HepG2 (cell line): Measurements from ENCODE around the gene LRRC43. TPM values are rescaled to one million over a fixed set of nuclear protein-coding genes. Genes with fewer than 3 reads are reported as not detected.

Experiments
- ATAC-seq: fragments of 200-7000 bp; cut with Tn5 transposase; 3 replicates; pipeline ENCODE4 v1.9.1; 2020; ENCODE audit warnings: mild to moderate bottlenecking, moderate library complexity
- BruUV-seq: library from RNA; stranded (reverse); fragments of 400-500 nt; replicated peaks from 2 replicates; lab custom pipeline; 2021; lab: Mats Ljungman, UMichigan
- CTCF ChIA-PET: fragments of 300-600 bp; formaldehyde crosslinking; extraction: SDS; loops from one replicate; lab custom pipeline; 2021; ENCODE audit warnings: low total read pairs, inconsistent platforms, low intra/inter-chr PET ratio; lab: Yijun Ruan, JAX
- POLR2A ChIA-PET: fragments of 350-600 bp; sonication (Branson Sonifier 250); formaldehyde crosslinking; loops from one replicate; lab custom pipeline; 2020; ENCODE audit warnings: antibody characterized with exemption, inconsistent platforms; lab: Yijun Ruan, JAX
- DNase-seq: peaks from one replicate; pipeline ENCODE4 v3.0.0-alpha.2; 2015; ENCODE audit warnings: low spot score
- FAIRE-seq: peaks from 3 replicates; lab custom pipeline; 2011; peaks lifted over from hg19 to GRCh38; lab: Jason Lieb, UNC
- H2AFZ ChIP-seq: one replicate; pipeline ENCODE4 v1.6.1; 2011; ENCODE audit warnings: low read length, inconsistent platforms
- H3K27ac ChIP-seq: fragments of 300-600 bp; 3 replicates; pipeline ENCODE4 v1.8.0; 2011; ENCODE audit warnings: mixed run types, mild to moderate bottlenecking, mixed read lengths, low read length, inconsistent platforms; ENCODE audit not compliant: insufficient read depth; ENCODE audit errors: extremely low read length
- H3K27me3 ChIP-seq, 2 experiments: fragments of 200-600 bp in 1 of 2; 2 replicates in 1 of 2; 3 replicates in 1 of 2; pipeline versions ENCODE4 v1.6.0 to v1.8.0; 2011; ENCODE audit warnings: low read length in 2 of 2, mild to moderate bottlenecking in 2 of 2, moderate library complexity in 2 of 2, inconsistent platforms in 1 of 2; ENCODE audit not compliant: insufficient read depth in 2 of 2, control insufficient read depth in 1 of 2
- H3K36me3 ChIP-seq, 2 experiments: fragments of 200-600 bp in 1 of 2; replicated peaks in 1 of 2; 2 replicates in 1 of 2; 3 replicates in 1 of 2; pipeline versions ENCODE4 v1.5.1 to v1.8.0; 2011; ENCODE audit warnings: low read length in 2 of 2, inconsistent platforms in 1 of 2; ENCODE audit not compliant: insufficient read depth in 2 of 2, control insufficient read depth in 1 of 2
- H3K4me1 ChIP-seq: 2 replicates; pipeline ENCODE4 v1.5.1; 2012; ENCODE audit warnings: low read length, inconsistent platforms; ENCODE audit not compliant: insufficient read depth
- H3K4me2 ChIP-seq: 2 replicates; pipeline ENCODE4 v1.6.0; 2011; ENCODE audit warnings: low read depth, low read length, inconsistent platforms
- H3K4me3 ChIP-seq, 3 experiments: fragments of 200-600 bp in 1 of 3; sonication (generic), shearing (Covaris generic) in 1 of 3; replicated peaks in 1 of 3; 2 replicates each; pipeline ENCODE4 v1.5.1; 2011 to 2016; ENCODE audit warnings: low read length in 3 of 3, inconsistent platforms in 2 of 3, low read depth in 2 of 3, mild to moderate bottlenecking in 2 of 3, control low read depth in 1 of 3, mixed read lengths in 1 of 3; ENCODE audit not compliant: insufficient read depth in 1 of 3
- H3K79me2 ChIP-seq: one replicate; pipeline ENCODE4 v1.6.1; 2011; ENCODE audit warnings: low read length, inconsistent platforms; ENCODE audit not compliant: insufficient read depth
- H3K9ac ChIP-seq: 2 replicates; pipeline ENCODE4 v1.6.0; 2011; ENCODE audit warnings: mild to moderate bottlenecking, low read depth, low read length, inconsistent platforms; ENCODE audit not compliant: insufficient read depth
- H3K9me3 ChIP-seq: 2 replicates; pipeline ENCODE4 v1.5.1; 2012; ENCODE audit warnings: mild to moderate bottlenecking, low read length
- H4K20me1 ChIP-seq: 2 replicates; pipeline ENCODE4 v1.6.0; 2011; ENCODE audit warnings: inconsistent platforms, mild to moderate bottlenecking, low read length, moderate library complexity; ENCODE audit not compliant: insufficient read depth
- BRCA1 ChIP-seq: sonication (generic); formaldehyde crosslinking; IDR thresholded peaks from 2 replicates; pipeline ENCODE4 v1.4.0; 2020; ENCODE audit warnings: missing genetic modification reagents
- CHCHD3 ChIP-seq: sonication (generic); formaldehyde crosslinking; IDR thresholded peaks from 2 replicates; pipeline ENCODE4 v1.8.0; 2022; ENCODE audit warnings: mild to moderate bottlenecking, missing genetic modification reagents, moderate library complexity
- JDP2 ChIP-seq: sonication (generic); formaldehyde crosslinking; IDR thresholded peaks from 2 replicates; pipeline ENCODE4 v1.8.1; 2022; ENCODE audit warnings: missing genetic modification reagents, borderline replicate concordance
- JUND ChIP-seq: sonication (generic); formaldehyde crosslinking; IDR thresholded peaks from 2 replicates; pipeline ENCODE4 v1.8.0; 2022; ENCODE audit warnings: mild to moderate bottlenecking, missing genetic modification reagents
- MED8 ChIP-seq: sonication (generic); formaldehyde crosslinking; IDR thresholded peaks from 2 replicates; pipeline ENCODE4 v1.8.1; 2023; ENCODE audit warnings: mild to moderate bottlenecking, missing genetic modification reagents; ENCODE audit not compliant: insufficient replicate concordance
- NAIF1 ChIP-seq: sonication (generic); formaldehyde crosslinking; IDR thresholded peaks from 2 replicates; pipeline ENCODE4 v1.5.0; 2020; ENCODE audit warnings: mild to moderate bottlenecking, missing genetic modification reagents, borderline replicate concordance
- POGZ ChIP-seq: sonication (generic); formaldehyde crosslinking; IDR thresholded peaks from 2 replicates; pipeline ENCODE4 v1.4.0; 2020; ENCODE audit warnings: mild to moderate bottlenecking, missing genetic modification reagents
- SP2 ChIP-seq: sonication (generic); formaldehyde crosslinking; IDR thresholded peaks from 2 replicates; pipeline ENCODE4 v1.5.1; 2020; ENCODE audit warnings: mild to moderate bottlenecking, missing genetic modification reagents
- ZNF549 ChIP-seq: sonication (generic); formaldehyde crosslinking; IDR thresholded peaks from 2 replicates; pipeline ENCODE4 v1.5.0; 2020; ENCODE audit warnings: missing genetic modification reagents
- WGBS: methylation state at CpG from one replicate; pipeline ENCODE4 v1.1.6; 2017; ENCODE audit warnings: low lambda C conversion rate; 5-methylcytosine and 5-hydroxymethylcytosine counted together
- in situ Hi-C: cut with HindIII; loops from 2 replicates; pipeline ENCODE4 v1.10.0; 2017; ENCODE audit warnings: low pct_unique_long_range_greater_than_20kb; ENCODE audit not compliant: extremely low pct_ligation_motif_present
- intact Hi-C: fragments of 100-400 bp; cut with micrococcal nuclease; formaldehyde crosslinking; loops from one replicate; pipeline ENCODE4 v1.10.0; 2022; ENCODE audit not compliant: unreplicated experiment
- polyA plus RNA-seq, 8 experiments: library from polyadenylated mRNA; depleted of rRNA in 3 of 8; stranded (reverse) in 7 of 8; unstranded in 1 of 8; fragments of >200 nt; fragmentation: Illumina TruSeq in 4 of 8; extraction: Trizol in 4 of 8; gene quantifications; 2 replicates each; pipeline versions ENCODE4 v1.2.1 to v1.2.3, GENCODE V29; 2011 to 2016; ENCODE audit warnings: low read depth in 4 of 8, missing spikeins in 1 of 8, mixed read lengths in 1 of 8; ENCODE audit not compliant: insufficient read depth in 1 of 8
- small RNA-seq, 3 experiments: library from RNA; depleted of rRNA; stranded (forward); fragments of <200 nt; gene quantifications; one replicate each; pipeline ENCODE3, GENCODE V24; 2012; ENCODE audit warnings: low read depth in 2 of 3, low replicate concordance in 1 of 3; ENCODE audit not compliant: insufficient read length in 3 of 3, insufficient read depth in 2 of 3
- total RNA-seq, 5 experiments: library from RNA; depleted of rRNA; stranded (reverse); fragments of >200 nt; fragmentation: Illumina TruSeq; extraction: Trizol; gene quantifications; 2 replicates each; pipeline ENCODE4 v1.2.3, GENCODE V29; 2016; ENCODE audit warnings: low read depth in 1 of 5
- TF ChIP-seq, protein P1 (sequence below): sonication (generic); formaldehyde crosslinking; IDR thresholded peaks from 2 replicates; pipeline ENCODE4 v1.4.0; 2020; ENCODE audit warnings: missing genetic modification reagents

LRRC43 gene
- total and polyA plus RNA-seq, 2 of the 13 experiments (the other 11 are each of a cell fraction or from before 2014, with no cell fraction given), result not detected

DNA sequence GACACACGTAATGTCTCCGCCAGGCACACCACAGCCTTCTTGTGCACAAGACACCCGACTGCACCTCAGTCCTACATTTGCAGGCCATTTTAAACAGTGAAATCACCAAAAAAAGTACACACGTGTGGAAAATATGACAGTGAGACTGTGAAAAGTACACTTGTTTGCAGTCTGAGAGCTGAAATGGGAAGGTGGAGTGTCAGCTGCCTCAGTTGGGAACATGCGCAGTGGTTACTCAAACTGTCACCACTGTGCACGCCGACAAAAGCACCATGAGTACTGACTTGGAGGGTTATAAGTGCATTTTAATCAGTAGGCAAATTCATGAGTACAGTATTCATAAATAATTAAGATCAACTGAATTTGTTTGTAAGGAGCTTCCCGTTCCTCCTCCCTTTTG lies 67.6 kb downstream of the LRRC43 start:
- in situ Hi-C loops, result no loop called here
- H3K9me3 ChIP-seq, result no peaks in the 10 kb centered on the region
- DNase-seq (no peak), FAIRE-seq (no peak), ATAC-seq (no peak)
- no peak overlapping the region for H3K4me2 ChIP-seq
- WGBS, result 96% methylated on average over 8 of the region's 8 CpGs
- no peak for TF ChIP-seq JUND (CRISPR knock-in tag)
- TF ChIP-seq CHCHD3, result no peak
- no peak for TF ChIP-seq BRCA1 (CRISPR knock-in tag)
- TF ChIP-seq MED8 (CRISPR knock-in tag), result no peak
- TF ChIP-seq SP2 (CRISPR knock-in tag), result no peak
- no peak for TF ChIP-seq NAIF1
- TF ChIP-seq JDP2 (CRISPR knock-in tag), result no peak
- TF ChIP-seq, protein P1, sequence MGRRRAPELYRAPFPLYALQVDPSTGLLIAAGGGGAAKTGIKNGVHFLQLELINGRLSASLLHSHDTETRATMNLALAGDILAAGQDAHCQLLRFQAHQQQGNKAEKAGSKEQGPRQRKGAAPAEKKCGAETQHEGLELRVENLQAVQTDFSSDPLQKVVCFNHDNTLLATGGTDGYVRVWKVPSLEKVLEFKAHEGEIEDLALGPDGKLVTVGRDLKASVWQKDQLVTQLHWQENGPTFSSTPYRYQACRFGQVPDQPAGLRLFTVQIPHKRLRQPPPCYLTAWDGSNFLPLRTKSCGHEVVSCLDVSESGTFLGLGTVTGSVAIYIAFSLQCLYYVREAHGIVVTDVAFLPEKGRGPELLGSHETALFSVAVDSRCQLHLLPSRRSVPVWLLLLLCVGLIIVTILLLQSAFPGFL (CRISPR knock-in tag), result no peak
- no peak for TF ChIP-seq POGZ (CRISPR knock-in tag)
- TF ChIP-seq ZNF549 (CRISPR knock-in tag), result no peak
- H3K27me3 ChIP-seq, result no peaks in the 10 kb centered on the region
- BruUV-seq, result no TSS peak
- H3K79me2 ChIP-seq, result no peaks in the 10 kb centered on the region
- no peak overlapping the region for H3K4me3 ChIP-seq
- intact Hi-C loops, result no loop called here
- no peaks in the 10 kb centered on the region for H4K20me1 ChIP-seq
- ChIA-PET POLR2A (no interaction called here), CTCF (no interaction called here)
- H2AFZ ChIP-seq, result no peak overlapping the region
- peaks cover 2 to 29% of the 10 kb centered on the region in 2 experiments; a peak in 3 of 5 replicates for H3K36me3 ChIP-seq
- H3K4me1 ChIP-seq, result no peaks in the 10 kb centered on the region
- H3K27ac ChIP-seq, result no peak overlapping the region
- no peak overlapping the region for H3K9ac ChIP-seq

Small RNAs within 50 kb of the gene (small RNA-seq; reads per million reads assigned to genes)
- gene DIABLO, result 0.20 to 0.97 (median 0.65) reads per million in 3 experiments

Other genes with a start within 250 kb of the LRRC43 start
- 6.2 and 6.3 TPM in 2 replicates for gene BCL7A, start 161.2 kb upstream of the LRRC43 start, total RNA-seq (2016; rRNA removed; fragmentation: Illumina TruSeq; extraction: Trizol)
- gene BCL7A, start 161.2 kb upstream of the LRRC43 start, polyA plus RNA-seq (2011; rRNA removed), result 4.1 and 5.4 TPM in 2 replicates
- gene MLXIP, start 104.4 kb upstream of the LRRC43 start, total RNA-seq (2016; rRNA removed; fragmentation: Illumina TruSeq; extraction: Trizol), result 4.4 and 5.3 TPM in 2 replicates
- 6.3 and 6.7 TPM in 2 replicates for gene MLXIP, start 104.4 kb upstream of the LRRC43 start, polyA plus RNA-seq (2011; rRNA removed)
- gene IL31, start 8.9 kb upstream of the LRRC43 start, total RNA-seq (2016; rRNA removed; fragmentation: Illumina TruSeq; extraction: Trizol), result not detected in 2 replicates
- gene IL31, start 8.9 kb upstream of the LRRC43 start, polyA plus RNA-seq (2011; rRNA removed), result not detected in 2 replicates
- gene B3GNT4, start 20.6 kb downstream of the LRRC43 start, total RNA-seq (2016; rRNA removed; fragmentation: Illumina TruSeq; extraction: Trizol), result 0.04 TPM in 1 of 2 replicates, not detected in the other
- gene B3GNT4, start 20.6 kb downstream of the LRRC43 start, polyA plus RNA-seq (2011; rRNA removed), result 0.21 and 0.57 TPM in 2 replicates
- gene DIABLO, start 42.9 kb downstream of the LRRC43 start, total RNA-seq (2016; rRNA removed; fragmentation: Illumina TruSeq; extraction: Trizol), result 70.9 and 82.4 TPM in 2 replicates
- 19.4 and 20.7 TPM in 2 replicates for gene DIABLO, start 42.9 kb downstream of the LRRC43 start, polyA plus RNA-seq (2011; rRNA removed)
- gene VPS33A, start 83.4 kb downstream of the LRRC43 start, total RNA-seq (2016; rRNA removed; fragmentation: Illumina TruSeq; extraction: Trizol), result 43.6 and 58.0 TPM in 2 replicates
- gene VPS33A, start 83.4 kb downstream of the LRRC43 start, polyA plus RNA-seq (2011; rRNA removed), result 11.0 and 11.2 TPM in 2 replicates
- 28.9 and 30.2 TPM in 2 replicates for gene CLIP1, start 239.5 kb downstream of the LRRC43 start, total RNA-seq (2016; rRNA removed; fragmentation: Illumina TruSeq; extraction: Trizol)
- 42.8 and 43.7 TPM in 2 replicates for gene CLIP1, start 239.5 kb downstream of the LRRC43 start, polyA plus RNA-seq (2011; rRNA removed)